AG04449 (cell line): ENCODE data around the gene ABCC11.
A peak's percentile ranks its signal among the peaks of the same experiment; 100 is the strongest.

Source experiments
- CTCF ChIA-PET: fragments of 350-600 bp; formaldehyde crosslinking; extraction: SDS; loops from one replicate; lab custom pipeline; 2021; ENCODE audit warnings: antibody characterized with exemption; lab: Yijun Ruan, JAX
- POLR2A ChIA-PET: fragments of 400-600, 350-600 bp; formaldehyde crosslinking; extraction: SDS; loops from one replicate; lab custom pipeline; 2020; ENCODE audit warnings: antibody characterized with exemption, inconsistent platforms; lab: Yijun Ruan, JAX
- DNase-seq: peaks from one replicate; pipeline ENCODE4 v3.0.0-alpha.2; 2010; ENCODE audit warnings: low read depth, low spot score
- H3K4me3 ChIP-seq: 2 replicates; pipeline ENCODE4 v1.5.1; 2011; ENCODE audit warnings: low read depth, mild to moderate bottlenecking, control low read depth, low read length
- TF ChIP-seq, protein P1 (sequence below): IDR thresholded peaks from one replicate; pipeline ENCODE4 v1.5.1; 2011; ENCODE audit warnings: mild to moderate bottlenecking, moderate library complexity, low read length, control low read depth, inconsistent platforms; ENCODE audit not compliant: insufficient read depth; ENCODE audit errors: missing control alignments

ABCC11 gene

DNA sequence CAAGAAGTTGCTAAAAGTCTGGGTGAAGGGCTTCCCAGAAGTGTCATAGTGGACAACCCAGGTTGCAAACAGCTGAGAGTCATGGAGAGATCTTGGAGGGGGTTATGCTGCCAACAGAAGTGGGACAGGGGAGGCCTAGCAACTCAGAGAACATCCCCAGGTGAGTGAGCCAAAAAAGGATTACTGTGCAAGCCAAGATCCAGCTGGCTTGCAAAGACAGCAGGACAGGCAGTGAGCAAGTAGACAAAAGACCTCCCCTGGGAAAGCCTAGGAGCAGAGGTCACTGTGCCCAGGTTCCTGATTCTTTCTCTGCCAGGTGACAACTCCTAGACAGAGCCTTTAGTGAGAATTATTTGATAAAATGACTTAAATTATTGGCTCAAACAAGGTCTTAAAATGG, 12.7 kb downstream of the ABCC11 start:
- ChIA-PET POLR2A (no interaction called here), CTCF (interaction anchor here (1.4 to 9.6 kb wide), 5 partner anchors 27 to 395 kb away, joined by 3 to 80 read pairs (median 11); no protein-coding TSS in a partner anchor)
- TF ChIP-seq, protein P1, sequence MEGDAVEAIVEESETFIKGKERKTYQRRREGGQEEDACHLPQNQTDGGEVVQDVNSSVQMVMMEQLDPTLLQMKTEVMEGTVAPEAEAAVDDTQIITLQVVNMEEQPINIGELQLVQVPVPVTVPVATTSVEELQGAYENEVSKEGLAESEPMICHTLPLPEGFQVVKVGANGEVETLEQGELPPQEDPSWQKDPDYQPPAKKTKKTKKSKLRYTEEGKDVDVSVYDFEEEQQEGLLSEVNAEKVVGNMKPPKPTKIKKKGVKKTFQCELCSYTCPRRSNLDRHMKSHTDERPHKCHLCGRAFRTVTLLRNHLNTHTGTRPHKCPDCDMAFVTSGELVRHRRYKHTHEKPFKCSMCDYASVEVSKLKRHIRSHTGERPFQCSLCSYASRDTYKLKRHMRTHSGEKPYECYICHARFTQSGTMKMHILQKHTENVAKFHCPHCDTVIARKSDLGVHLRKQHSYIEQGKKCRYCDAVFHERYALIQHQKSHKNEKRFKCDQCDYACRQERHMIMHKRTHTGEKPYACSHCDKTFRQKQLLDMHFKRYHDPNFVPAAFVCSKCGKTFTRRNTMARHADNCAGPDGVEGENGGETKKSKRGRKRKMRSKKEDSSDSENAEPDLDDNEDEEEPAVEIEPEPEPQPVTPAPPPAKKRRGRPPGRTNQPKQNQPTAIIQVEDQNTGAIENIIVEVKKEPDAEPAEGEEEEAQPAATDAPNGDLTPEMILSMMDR: no peak
- no peak overlapping the region for H3K4me3 ChIP-seq
- no peak for DNase-seq

- ChIA-PET POLR2A (no interaction called here), CTCF (interaction anchor here (0.9 to 9.6 kb wide), 5 partner anchors 9 to 397 kb away, joined by 3 to 80 read pairs (median 6); no protein-coding TSS in a partner anchor)
- DNase-seq: no peak
- H3K4me3 ChIP-seq: no peak overlapping the region
- TF ChIP-seq, protein P1: no peak
These were observed 14.8 kb downstream of the ABCC11 start for GRCh38 chr16:48232493-48233040.

DNA sequence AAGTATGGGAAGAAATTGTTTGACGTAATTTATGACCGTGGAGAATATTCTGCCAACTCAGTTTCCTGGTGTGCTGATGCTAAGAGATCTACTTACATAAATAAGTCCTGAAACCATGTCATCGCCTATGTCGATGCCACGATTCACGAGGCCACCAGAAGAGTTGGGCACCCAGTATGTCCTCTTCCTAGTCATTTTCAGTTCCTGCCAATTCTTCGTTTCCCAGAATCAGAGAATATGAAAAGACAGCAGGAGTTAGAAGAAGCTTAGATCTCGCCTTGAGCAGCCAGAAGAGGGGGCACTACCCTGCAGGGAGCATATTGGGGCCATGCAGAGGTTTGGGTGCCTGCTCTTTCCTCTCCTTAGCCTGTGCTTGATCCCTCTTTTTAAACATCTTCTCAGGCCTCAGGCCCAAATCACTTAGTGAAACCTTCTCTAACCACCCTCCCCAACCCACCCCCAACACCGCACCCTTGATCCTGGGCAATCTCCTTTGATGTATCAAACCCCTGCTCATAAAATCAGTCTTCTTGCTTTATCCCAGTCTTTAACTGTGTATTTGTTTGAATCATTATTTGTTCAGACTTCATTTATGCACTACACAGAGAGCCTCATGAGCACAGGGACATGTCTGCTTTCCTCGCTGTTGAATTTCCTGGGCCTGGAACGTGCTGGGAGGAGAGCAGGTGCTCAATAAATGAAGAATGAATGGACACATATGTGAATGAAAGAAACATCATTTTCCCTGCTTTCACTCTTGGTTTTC, 15.4 kb downstream of the ABCC11 start:
- TF ChIP-seq, protein P1: peak; percentile 68
- ChIA-PET POLR2A (no interaction called here), CTCF (interaction anchor here (0.6 to 9.6 kb wide), 8 partner anchors 8 to 1091 kb away, joined by 3 to 80 read pairs (median 4); no protein-coding TSS in a partner anchor)
- H3K4me3 ChIP-seq: no peak overlapping the region
- peak; percentile 3 for DNase-seq

DNA sequence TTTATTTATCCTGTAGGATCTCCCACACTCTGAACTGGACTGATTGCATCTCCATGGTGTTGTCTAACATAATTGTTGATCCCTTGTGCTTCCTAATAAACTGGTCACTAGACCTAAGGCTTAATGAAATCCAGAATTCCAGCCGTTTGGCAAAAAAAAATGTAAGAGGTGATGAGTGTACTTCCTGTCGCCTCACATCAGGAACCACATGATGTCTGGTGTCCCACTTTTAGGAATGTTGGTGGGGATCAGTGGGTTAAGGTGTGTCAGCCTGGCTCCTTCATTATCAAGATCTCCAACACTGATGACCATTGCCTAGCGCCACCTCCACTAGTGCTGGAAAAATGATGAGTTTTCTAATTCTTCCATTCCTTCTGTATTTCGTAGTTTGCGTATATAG, 21.9 kb downstream of the ABCC11 start:
- POLR2A ChIA-PET: no interaction called here
- TF ChIP-seq, protein P1: no peak
- no peak for DNase-seq
- no peak overlapping the region for H3K4me3 ChIP-seq
- CTCF ChIA-PET: no interaction called here

DNA sequence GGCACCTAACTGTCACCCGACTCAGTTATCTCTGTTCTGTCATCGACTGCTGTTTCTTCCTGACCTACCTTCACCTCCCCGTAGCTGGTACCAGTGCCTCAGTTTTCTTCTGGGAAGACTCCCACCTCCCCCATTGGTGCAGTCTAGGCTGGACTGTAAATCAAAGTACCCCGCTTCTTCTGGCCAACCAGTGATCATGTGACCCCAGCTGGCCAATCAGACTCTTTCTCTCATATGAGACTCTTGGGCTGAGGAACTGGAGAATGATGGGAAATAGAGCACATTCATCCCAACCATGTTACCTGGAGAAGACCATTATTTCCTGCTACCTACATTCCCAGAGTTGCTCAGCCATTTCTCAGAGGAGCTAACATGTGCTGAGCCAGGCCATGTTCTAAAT, 23.8 kb downstream of the ABCC11 start:
- TF ChIP-seq, protein P1: no peak

GRCh38 chr16:48220891-48221290, 26.4 kb downstream of the ABCC11 start:
- no peak overlapping the region for H3K4me3 ChIP-seq
- POLR2A ChIA-PET: no interaction called here
- DNase-seq: no peak
- TF ChIP-seq, protein P1: no peak
- CTCF ChIA-PET: no interaction called here

More for the DNA sequence above, 23.8 kb downstream of the ABCC11 start:
- ChIA-PET POLR2A (no interaction called here), CTCF (interaction anchor here (0.7 to 1.3 kb wide), 2 partner anchors 9 to 1082 kb away, joined by 3 to 4 read pairs; no protein-coding TSS in a partner anchor)
- H3K4me3 ChIP-seq: no peak overlapping the region
- DNase-seq: no peak
